ENCODE measurements around the gene ADARB1. TPM values are rescaled to one million over a fixed set of nuclear protein-coding genes. Genes with fewer than 3 reads are reported as not detected.

Gene ADARB1
- total and polyA plus RNA-seq, 2 donors (not counting 1 experiment from before 2014, with no cell fraction given), result 17.1 to 33.3 TPM

- Mint-ChIP-seq H3K9me3 (ENCODE audit: insufficient read depth) (no peaks in the 10 kb centered on the region), H3K4me1 (peaks cover 72% of the 10 kb centered on the region), H3K27ac (no peak overlapping the region), H3K4me3 (no peak overlapping the region), H3K27me3 (no peaks in the 10 kb centered on the region)
- DNase-seq (no peak), ATAC-seq (ENCODE audit: low read depth) (no peak)
- H3K79me2 ChIP-seq (ENCODE audit: control insufficient read depth, insufficient read depth, low read length), result peaks cover 94% of the 10 kb centered on the region
- H2AFZ ChIP-seq (ENCODE audit: insufficient read depth, low read depth, low read length, poor library complexity, severe bottlenecking), result no peak overlapping the region
- no peak overlapping the region for H3K4me3 ChIP-seq (ENCODE audit: control extremely low read depth in 1 of 5, extremely low read depth in 1 of 5, insufficient read depth in 1 of 5, low read depth in 2 of 5, low read length in 4 of 5)
- no peaks in the 10 kb centered on the region for H3K27me3 ChIP-seq (replicated peaks in 1 of 4; ENCODE audit: control extremely low read depth in 1 of 4, control insufficient read depth in 3 of 4, insufficient read depth in 4 of 4, low read length in 3 of 4)
- 100% methylated on average over 1 of the region's 2 CpGs for WGBS (ENCODE audit: insufficient coverage)
- H4K20me1 ChIP-seq (ENCODE audit: control insufficient read depth, insufficient read depth, low read length, poor library complexity, severe bottlenecking), result peaks cover 69% of the 10 kb centered on the region
- no peak overlapping the region for H3K4me2 ChIP-seq (replicated peaks; ENCODE audit: low read depth, low read length, poor library complexity, severe bottlenecking)
- H3K4me1 ChIP-seq (ENCODE audit: control insufficient read depth in 2 of 2, insufficient read depth in 2 of 2, low read length in 2 of 2), result peaks cover 41 to 46% of the 10 kb centered on the region in 2 donors
- H3K36me3 ChIP-seq (replicated peaks in 1 of 2; ENCODE audit: control extremely low read depth in 1 of 2, control insufficient read depth in 1 of 2, extremely low read depth in 1 of 2, insufficient read depth in 2 of 2, low read length in 1 of 2), result peaks cover 0 to 6% of the 10 kb centered on the region in 2 experiments
- no peak overlapping the region for H3K9ac ChIP-seq (ENCODE audit: low read length)
- POLR2A ChIA-PET, result no interaction called here
- no peak for TF ChIP-seq EZH2 (IDR thresholded peaks at IDR 0.05; ENCODE audit: borderline replicate concordance, insufficient read depth, low read depth, low read length, poor library complexity, severe bottlenecking)
- no peak for TF ChIP-seq CTCF (IDR thresholded peaks at IDR 0.05)
- no peak overlapping the region for H3K27ac ChIP-seq (ENCODE audit: low read length in 2 of 2)
- intact Hi-C loops (cut with micrococcal nuclease), result loop anchor here (2.0 to 10.0 kb wide), 2 partner anchors 13 to 265 kb away; partner anchors contain the start of gene SUMO3
- CTCF ChIA-PET, result interaction anchor here (1.1 to 7.7 kb wide), 6 partner anchors 23 to 187 kb away, joined by 3 to 53 read pairs (median 5); no protein-coding TSS in a partner anchor
- H3K9me3 ChIP-seq (ENCODE audit: control extremely low read depth in 1 of 3, control insufficient read depth in 2 of 3, insufficient read depth in 1 of 3, low read length in 2 of 3), result no peaks in the 10 kb centered on the region
Observed at GRCh38 chr21:45079351-45079750, 5.0 kb downstream of the ADARB1 start.

GRCh38 chr21:45080232-45080631, 5.9 kb downstream of the ADARB1 start:
- ChIA-PET CTCF (interaction anchor here (5.4 to 7.7 kb wide), 2 partner anchors 48 to 57 kb away, joined by 38 to 53 read pairs; no protein-coding TSS in a partner anchor), POLR2A (interaction anchor here (0.6 kb wide), 1 partner anchor 777 kb away, joined by 3 read pairs; no protein-coding TSS in a partner anchor)
- Histone ChIP-seq H3K4me2 (replicated peaks; ENCODE audit: low read depth, low read length, poor library complexity, severe bottlenecking) (no peak overlapping the region), H3K4me1 (ENCODE audit: control insufficient read depth in 2 of 2, insufficient read depth in 2 of 2, low read length in 2 of 2) (peaks cover 46 to 55% of the 10 kb centered on the region in 2 donors), H3K9ac (ENCODE audit: low read length) (no peak overlapping the region), H3K27ac (ENCODE audit: low read length in 2 of 2) (no peak overlapping the region), H3K27me3 (replicated peaks in 1 of 4; ENCODE audit: control extremely low read depth in 1 of 4, control insufficient read depth in 3 of 4, insufficient read depth in 4 of 4, low read length in 3 of 4) (no peaks in the 10 kb centered on the region), H3K4me3 (ENCODE audit: control extremely low read depth in 1 of 5, extremely low read depth in 1 of 5, insufficient read depth in 1 of 5, low read depth in 2 of 5, low read length in 4 of 5) (no peak overlapping the region), H3K79me2 (ENCODE audit: control insufficient read depth, insufficient read depth, low read length) (peaks cover 98% of the 10 kb centered on the region), H3K36me3 (replicated peaks in 1 of 2; ENCODE audit: control extremely low read depth in 1 of 2, control insufficient read depth in 1 of 2, extremely low read depth in 1 of 2, insufficient read depth in 2 of 2, low read length in 1 of 2) (peaks cover 0 to 6% of the 10 kb centered on the region in 2 experiments), H2AFZ (ENCODE audit: insufficient read depth, low read depth, low read length, poor library complexity, severe bottlenecking) (no peak overlapping the region), H3K9me3 (ENCODE audit: control extremely low read depth in 1 of 3, control insufficient read depth in 2 of 3, insufficient read depth in 1 of 3, low read length in 2 of 3) (no peaks in the 10 kb centered on the region), H4K20me1 (ENCODE audit: control insufficient read depth, insufficient read depth, low read length, poor library complexity, severe bottlenecking) (peaks cover 74% of the 10 kb centered on the region)
- TF ChIP-seq EZH2 (IDR thresholded peaks at IDR 0.05; ENCODE audit: borderline replicate concordance, insufficient read depth, low read depth, low read length, poor library complexity, severe bottlenecking) (no peak), CTCF (IDR thresholded peaks at IDR 0.05) (no peak)
- no peak for ATAC-seq (ENCODE audit: low read depth)
- 100% methylated on average over 2 of the region's 5 CpGs for WGBS (ENCODE audit: insufficient coverage)
- no peak overlapping the region for H3K4me3 Mint-ChIP-seq
- intact Hi-C loops (cut with micrococcal nuclease), result no loop called here
- DNase-seq, result no peak
- peaks cover 81% of the 10 kb centered on the region for H3K4me1 Mint-ChIP-seq
- no peaks in the 10 kb centered on the region for H3K9me3 Mint-ChIP-seq (ENCODE audit: insufficient read depth)
- H3K27me3 Mint-ChIP-seq, result no peaks in the 10 kb centered on the region
- H3K27ac Mint-ChIP-seq, result peak overlapping the region; percentile 21

Data from B cell (primary cell).